Smooth muscle cell (in vitro differentiated cells): Measurements from ENCODE around the gene LMNA. TPM values are rescaled to one million over a fixed set of nuclear protein-coding genes. Genes with fewer than 3 reads are reported as not detected.

Experiments
- DNase-seq: peaks from one replicate; lab custom pipeline; 2025; ENCODE audit not compliant: unreplicated experiment; lab: John Stamatoyannopoulos, UW
- H2AFZ ChIP-seq: fragments of 200-600 bp; sonication (generic); 2 replicates; pipeline ENCODE4 v1.6.0; 2016; ENCODE audit warnings: antibody characterized with exemption, low read depth, mild to moderate bottlenecking
- H3F3A ChIP-seq: fragments of 200-600 bp; sonication (generic); 2 replicates; pipeline ENCODE4 v1.6.0; 2017; ENCODE audit warnings: antibody characterized with exemption, low read depth
- H3K27ac ChIP-seq: fragments of 200-600 bp; sonication (generic); 2 replicates; pipeline ENCODE4 v1.5.1; 2016; ENCODE audit warnings: low read depth, mild to moderate bottlenecking
- H3K27me3 ChIP-seq: fragments of 200-600 bp; sonication (generic); 2 replicates; pipeline ENCODE4 v1.6.1; 2016; ENCODE audit warnings: low read depth, mild to moderate bottlenecking
- H3K36me3 ChIP-seq: fragments of 200-600 bp; sonication (generic); 2 replicates; pipeline ENCODE4 v1.5.1; 2016; ENCODE audit warnings: low read depth
- H3K4me1 ChIP-seq: fragments of 200-600 bp; sonication (generic); 2 replicates; pipeline ENCODE4 v1.5.1; 2016; ENCODE audit warnings: low read depth
- H3K4me2 ChIP-seq: fragments of 200-600 bp; sonication (generic); 2 replicates; pipeline ENCODE4 v1.6.0; 2016; ENCODE audit warnings: mild to moderate bottlenecking
- H3K4me3 ChIP-seq: fragments of 200-600 bp; sonication (generic); 2 replicates; pipeline ENCODE4 v1.5.1; 2016; ENCODE audit warnings: mild to moderate bottlenecking
- H3K79me2 ChIP-seq: fragments of 200-600 bp; sonication (generic); 2 replicates; pipeline ENCODE4 v1.6.0; 2016; ENCODE audit warnings: low read depth, mild to moderate bottlenecking
- H3K9ac ChIP-seq: fragments of 200-600 bp; sonication (generic); 2 replicates; pipeline ENCODE4 v1.6.0; 2016; ENCODE audit warnings: low read depth
- H3K9me3 ChIP-seq: fragments of 200-600 bp; sonication (generic); replicated peaks from 2 replicates; pipeline ENCODE4 v1.5.1; 2016; ENCODE audit warnings: low read depth
- H4K20me1 ChIP-seq: fragments of 200-600 bp; sonication (generic); 2 replicates; pipeline ENCODE4 v1.6.0; 2016; ENCODE audit warnings: low read depth
- CTCF ChIP-seq: fragments of 200-600 bp; sonication (generic); IDR thresholded peaks from 2 replicates; pipeline ENCODE4 v1.5.1; 2017; ENCODE audit warnings: borderline replicate concordance, mild to moderate bottlenecking, antibody characterized with exemption; ENCODE audit not compliant: insufficient read depth, poor library complexity, severe bottlenecking
- WGBS: methylation state at CpG from one replicate; pipeline ENCODE4 v1.1.7; 2016; ENCODE audit warnings: low lambda C conversion rate; 5-methylcytosine and 5-hydroxymethylcytosine counted together
- polyA plus RNA-seq: library from polyadenylated mRNA; unstranded; fragments of >200 nt; fragmentation: Nextera tagmentation; extraction: Ambion mirVana; gene quantifications from 2 replicates; pipeline ENCODE4 v1.2.1, GENCODE V29; 2016
- total RNA-seq: library from RNA; depleted of rRNA; stranded (reverse); fragments of >200 nt; gene quantifications from 2 replicates; pipeline ENCODE4 v1.2.3, GENCODE V29; 2014

LMNA gene
- total and polyA plus RNA-seq, 2 experiments from 2014 or later, result 256 to 626 TPM

DNA sequence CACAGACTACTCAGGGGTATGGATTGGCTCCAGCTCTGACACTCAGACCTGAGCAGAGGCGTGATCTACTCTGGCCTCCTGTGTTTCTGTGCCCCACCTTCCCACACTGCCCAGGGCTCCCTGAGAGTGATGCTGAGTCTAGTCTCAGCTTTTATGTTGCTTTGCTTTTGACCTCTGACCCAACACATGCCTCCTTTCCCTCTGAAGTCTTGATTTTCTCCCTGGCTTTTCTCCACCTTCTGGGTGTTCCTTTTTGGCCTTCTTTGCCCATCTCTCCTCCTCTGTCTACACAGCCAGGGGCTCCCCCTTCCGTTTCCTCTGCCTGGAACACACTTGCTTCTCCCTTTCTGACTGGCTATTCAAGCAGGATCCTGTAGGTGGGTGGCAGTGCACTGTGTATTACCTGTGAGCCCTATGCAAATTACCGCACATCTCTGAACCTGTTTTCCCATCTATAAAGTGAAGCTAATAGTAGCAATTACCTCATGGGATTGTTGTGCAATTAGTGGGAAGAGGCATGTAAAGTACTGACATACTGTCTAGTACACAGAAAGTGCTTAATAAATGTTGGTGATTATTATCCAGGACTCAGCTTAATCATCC lies 18.5 kb upstream of the LMNA start:
- Histone ChIP-seq H3K4me2 (peak overlapping the region; percentile 38), H3K36me3 (no peaks in the 10 kb centered on the region), H3K9me3 (no peaks in the 10 kb centered on the region), H2AFZ (no peak overlapping the region), H3K9ac (peak overlapping the region; percentile 84), H3K4me3 (no peak overlapping the region), H3K27me3 (no peaks in the 10 kb centered on the region), H3K4me1 (peaks cover 9% of the 10 kb centered on the region), H3K79me2 (peaks cover 53% of the 10 kb centered on the region), H3F3A (peaks cover 12% of the 10 kb centered on the region), H4K20me1 (peaks cover 5% of the 10 kb centered on the region), H3K27ac (peak overlapping the region; percentile 96)
- 87% methylated on average over 3 of the region's 3 CpGs for WGBS
- DNase-seq, result no peak
- no peak for TF ChIP-seq CTCF

GRCh38 chr1:156096640-156097391 lies 17.7 kb upstream of the LMNA start:
- Histone ChIP-seq H3K36me3 (no peaks in the 10 kb centered on the region), H3F3A (peaks cover 12% of the 10 kb centered on the region), H4K20me1 (peaks cover 4% of the 10 kb centered on the region), H3K4me1 (peaks cover 13% of the 10 kb centered on the region), H3K9ac (peak overlapping the region; percentile 84), H3K27me3 (no peaks in the 10 kb centered on the region), H3K9me3 (no peaks in the 10 kb centered on the region), H3K27ac (peak overlapping the region; percentile 96), H3K4me2 (peak overlapping the region; percentile 42), H3K79me2 (peaks cover 49% of the 10 kb centered on the region), H3K4me3 (no peak overlapping the region), H2AFZ (no peak overlapping the region)
- DNase-seq, result peak; percentile 68
- peak; percentile 96 for TF ChIP-seq CTCF
- 23% methylated on average over 14 of the region's 14 CpGs for WGBS

DNA sequence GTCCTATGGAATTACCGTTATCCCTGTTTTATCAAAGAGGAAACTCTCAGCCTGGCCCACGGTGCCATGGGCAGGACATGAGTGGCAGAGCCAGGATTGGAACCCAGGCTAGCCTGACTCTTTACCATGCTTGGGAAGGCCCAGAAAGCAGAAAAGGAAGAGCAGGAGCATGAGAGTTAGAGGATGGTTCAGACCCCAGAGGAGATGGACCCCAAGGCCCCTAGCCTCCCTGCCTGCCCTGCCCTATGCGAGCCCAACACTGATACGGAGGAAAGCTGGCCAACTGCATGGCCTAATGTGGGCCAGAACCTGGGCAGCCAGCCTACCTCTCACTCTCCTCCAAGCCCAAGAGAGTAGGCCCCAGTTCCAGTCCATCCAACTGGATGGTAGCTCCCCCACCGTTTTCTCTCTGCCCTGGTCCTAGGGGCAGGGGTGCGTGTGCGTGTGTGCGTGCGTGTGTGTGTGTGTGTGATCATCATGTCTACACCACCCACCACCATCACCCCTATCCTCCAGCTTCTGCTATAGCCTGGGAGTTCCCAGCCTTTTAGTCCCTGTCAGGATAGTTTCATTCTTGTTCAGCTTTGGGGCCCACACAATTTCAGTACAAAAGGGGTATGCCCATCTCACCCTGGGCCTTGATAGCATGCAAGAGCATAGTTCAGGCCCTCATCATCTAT lies 16.9 kb upstream of the LMNA start:
- peaks cover 41% of the 10 kb centered on the region for H3K79me2 ChIP-seq
- H3K9ac ChIP-seq, result peak overlapping the region; percentile 84

More for the DNA sequence above, 16.9 kb upstream of the LMNA start:
- Histone ChIP-seq H3K9me3 (no peaks in the 10 kb centered on the region), H2AFZ (no peak overlapping the region), H3K36me3 (no peaks in the 10 kb centered on the region), H3K4me3 (no peak overlapping the region), H3K4me1 (peaks cover 16% of the 10 kb centered on the region), H4K20me1 (peaks cover 4% of the 10 kb centered on the region), H3K27me3 (no peaks in the 10 kb centered on the region), H3K4me2 (peak overlapping the region; percentile 42), H3F3A (peaks cover 12% of the 10 kb centered on the region), H3K27ac (peak overlapping the region; percentile 96)
- 88% methylated on average over 9 of the region's 9 CpGs for WGBS
- no peak for TF ChIP-seq CTCF
- DNase-seq, result no peak
